HG03457 (cell line): Measurements from ENCODE around the gene UMAD1.
A peak's percentile ranks its signal among the peaks of the same experiment; 100 is the strongest.
"Not testable (repeated sequence)": the region's sequence is repeated elsewhere in the genome, so short reads cannot be mapped to it uniquely, and the experiment has no call there.

Experiments used
- ATAC-seq: cut with Tn5 transposase; IDR thresholded peaks from one replicate; pipeline ENCODE4 v1.9.1; 2021; ENCODE audit warnings: moderate number of reproducible peaks; ENCODE audit not compliant: unreplicated experiment

The UMAD1 gene

DNA sequence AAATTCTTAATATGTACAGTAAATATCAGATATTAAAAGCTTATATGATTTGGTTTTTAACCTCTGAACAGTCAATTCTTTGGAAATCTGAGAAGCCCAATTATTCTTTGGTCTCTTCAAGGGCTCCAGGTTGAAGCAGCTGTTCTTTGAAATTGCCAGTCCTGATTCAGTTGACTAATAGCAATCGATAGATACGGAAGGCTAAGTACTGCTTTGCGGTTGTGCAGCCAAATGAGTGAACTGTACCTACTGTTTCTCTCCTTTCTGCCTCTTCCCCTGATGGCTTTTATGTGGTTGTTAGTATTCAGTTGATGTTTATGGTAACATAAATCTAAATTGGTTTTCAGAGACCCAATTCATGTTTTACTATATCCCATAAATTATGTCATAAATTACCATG, 181.0 kb downstream of the UMAD1 start:
- ATAC-seq, result no peak

DNA sequence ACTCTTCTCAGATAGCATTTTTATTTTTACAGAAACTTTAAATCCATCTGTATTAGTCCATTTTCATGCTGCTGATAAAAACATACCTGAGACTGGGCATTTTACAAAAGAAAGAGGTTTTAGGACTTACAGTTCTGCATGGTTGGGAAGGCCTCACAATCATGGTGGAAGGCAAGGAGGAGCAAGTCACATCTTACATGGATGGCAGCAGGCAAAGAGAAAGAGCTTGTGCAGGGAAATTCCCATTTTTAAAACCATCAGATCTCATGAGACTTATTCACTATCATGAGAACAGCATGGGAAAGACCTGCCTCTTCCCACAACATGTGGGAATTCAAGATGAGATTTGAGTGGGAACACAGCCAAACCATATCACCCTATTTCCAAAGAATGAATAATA, 184.7 kb downstream of the UMAD1 start:
- ATAC-seq, result not testable (repeated sequence)

DNA sequence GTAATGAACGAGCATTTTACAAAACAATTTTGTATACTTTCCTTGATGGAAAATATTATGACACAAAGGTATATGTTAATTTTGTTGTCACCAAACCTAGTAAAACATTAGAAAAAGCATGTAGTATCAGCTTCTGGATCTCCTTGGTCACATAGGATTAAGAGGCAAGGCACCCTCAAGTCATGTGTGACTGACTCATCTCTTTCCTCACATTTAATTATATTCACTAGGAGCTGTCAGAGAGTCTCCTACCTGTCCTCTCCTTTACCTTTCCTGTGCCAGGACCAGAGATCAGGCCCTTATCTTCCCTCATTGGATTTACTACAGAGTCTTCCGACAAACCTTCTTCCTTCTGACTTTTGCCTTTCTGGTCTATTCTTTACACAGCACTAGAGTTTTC, 189.1 kb downstream of the UMAD1 start:
- ATAC-seq, result no peak

DNA sequence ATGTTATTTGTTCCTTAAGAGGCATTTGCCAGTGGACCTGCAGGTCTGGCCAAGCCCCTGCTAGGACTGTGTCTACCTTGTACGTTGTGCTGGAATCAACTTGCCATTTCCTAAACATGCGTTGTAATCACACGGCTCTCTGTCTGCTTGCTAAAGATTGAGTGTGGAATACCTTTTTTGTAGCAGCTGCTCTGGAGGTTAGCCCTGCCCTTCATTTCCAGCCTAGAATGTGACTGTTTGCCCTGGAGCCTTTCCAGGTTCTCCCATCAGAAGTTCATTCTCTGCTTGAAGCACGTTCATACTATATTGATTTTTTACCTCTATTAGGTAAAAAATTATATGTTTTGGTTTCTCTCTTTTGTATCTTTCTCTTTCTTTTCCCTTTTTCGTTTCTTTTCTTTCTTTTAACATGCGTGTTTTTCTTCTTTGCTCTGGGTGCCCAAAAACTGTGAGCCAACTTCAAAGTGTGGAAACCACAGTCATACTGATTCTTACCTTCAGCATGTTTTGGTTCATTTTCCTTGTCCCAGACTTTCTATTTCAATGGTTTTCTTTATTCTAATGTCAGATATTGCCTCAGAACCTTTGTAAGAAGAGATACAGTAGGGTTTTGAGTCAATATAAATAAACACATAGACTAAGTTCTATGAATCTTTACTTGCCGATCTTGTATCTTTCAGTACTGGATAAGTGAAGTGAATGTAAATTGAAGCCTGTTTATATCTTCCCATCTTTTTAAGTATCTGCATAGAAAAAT, 189.7 kb downstream of the UMAD1 start:
- ATAC-seq, result no peak

DNA sequence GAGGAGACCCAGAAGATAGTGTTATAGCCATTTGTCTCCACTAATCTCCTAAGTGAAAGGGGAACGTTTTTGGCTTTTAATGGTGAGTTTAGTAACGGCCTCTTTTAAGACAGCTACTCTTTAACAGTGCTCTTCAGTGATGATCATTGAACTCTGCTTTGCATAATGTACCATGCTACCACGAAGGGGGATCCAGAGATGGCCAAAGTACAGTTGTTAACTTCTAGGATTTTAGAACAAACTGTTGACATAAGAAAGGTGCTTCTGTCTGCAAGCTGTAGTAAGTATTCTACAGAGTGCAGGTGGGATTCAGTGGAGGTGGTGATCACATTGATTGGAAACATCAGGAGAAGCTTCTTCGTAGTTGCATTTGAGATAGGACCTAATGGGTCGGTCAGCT, 192.0 kb downstream of the UMAD1 start:
- no peak for ATAC-seq

DNA sequence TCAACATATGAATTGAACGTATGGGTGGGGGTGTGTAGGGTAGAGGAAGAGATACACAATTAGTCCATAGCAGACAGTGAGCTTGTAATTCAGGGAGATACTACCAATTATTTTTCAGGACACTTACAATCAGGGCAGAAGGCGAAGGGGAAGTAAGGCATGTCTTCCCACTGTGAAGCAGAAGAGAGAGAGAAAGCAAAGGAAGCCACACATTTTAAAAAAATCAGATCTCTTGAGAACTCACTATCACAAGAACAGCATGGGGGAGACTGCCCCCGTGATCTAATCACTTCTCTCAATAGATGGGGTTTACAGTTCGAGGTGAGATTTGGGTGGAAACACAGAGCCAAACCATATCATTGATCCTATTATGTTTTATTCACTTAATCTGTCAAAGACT, 194.2 kb downstream of the UMAD1 start:
- no peak for ATAC-seq

DNA sequence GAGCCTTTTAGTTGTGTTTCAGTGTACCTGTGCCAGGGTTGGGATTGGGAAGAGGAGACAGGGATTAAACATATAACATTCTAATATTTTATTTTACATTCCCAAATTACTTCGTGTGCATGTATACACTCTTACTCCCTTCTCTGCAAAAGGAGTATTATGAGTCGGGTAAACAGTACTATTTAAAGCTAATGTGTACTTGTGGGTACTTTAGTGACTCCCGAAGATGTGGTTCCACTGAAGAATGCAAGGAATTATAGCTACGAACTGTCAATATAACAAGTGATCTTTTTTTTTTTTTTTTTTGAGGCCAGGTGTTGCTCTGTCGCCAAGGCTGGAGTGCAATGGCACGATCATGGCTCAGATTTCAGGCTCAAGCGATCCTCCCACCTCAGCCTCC, 200.5 kb downstream of the UMAD1 start:
- no peak for ATAC-seq

DNA sequence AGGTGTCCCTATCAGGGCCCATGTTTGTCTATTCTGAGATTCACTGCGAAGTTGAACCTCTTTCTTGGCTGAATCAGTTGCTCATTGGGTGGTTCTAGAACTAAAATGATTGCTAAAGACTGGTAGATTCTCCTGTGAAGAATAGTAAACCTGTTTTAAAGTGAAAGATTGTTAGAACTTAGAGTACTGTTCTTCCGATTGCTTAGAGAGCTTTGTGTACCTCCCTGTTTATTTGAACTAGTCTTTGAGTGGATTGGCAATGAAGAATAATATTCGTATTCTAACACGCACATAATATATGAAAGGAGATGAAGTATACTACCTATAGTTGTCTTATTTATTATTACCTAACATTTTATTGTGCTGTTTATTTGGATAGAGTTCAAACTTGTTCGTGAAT, 202.7 kb downstream of the UMAD1 start:
- ATAC-seq, result no peak

DNA sequence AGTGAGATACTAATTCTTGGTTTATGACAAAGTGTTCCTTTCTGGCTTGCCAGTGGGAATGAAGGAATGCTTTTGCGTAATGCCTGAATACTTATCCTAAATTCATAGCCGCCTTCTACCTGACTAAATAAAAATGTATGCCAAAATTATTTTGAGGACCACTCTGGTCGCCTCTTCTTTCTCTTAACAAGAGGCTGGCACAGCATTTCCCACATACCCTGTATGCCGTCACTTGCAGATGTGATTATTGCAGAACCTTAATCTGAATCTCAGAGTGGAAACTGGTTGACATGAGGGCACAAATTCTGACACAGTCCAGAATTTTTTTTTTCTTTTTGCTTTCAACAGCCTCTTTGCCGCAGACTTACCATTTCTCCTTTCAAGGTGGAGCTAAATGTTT, 203.4 kb downstream of the UMAD1 start:
- ATAC-seq, result no peak

DNA sequence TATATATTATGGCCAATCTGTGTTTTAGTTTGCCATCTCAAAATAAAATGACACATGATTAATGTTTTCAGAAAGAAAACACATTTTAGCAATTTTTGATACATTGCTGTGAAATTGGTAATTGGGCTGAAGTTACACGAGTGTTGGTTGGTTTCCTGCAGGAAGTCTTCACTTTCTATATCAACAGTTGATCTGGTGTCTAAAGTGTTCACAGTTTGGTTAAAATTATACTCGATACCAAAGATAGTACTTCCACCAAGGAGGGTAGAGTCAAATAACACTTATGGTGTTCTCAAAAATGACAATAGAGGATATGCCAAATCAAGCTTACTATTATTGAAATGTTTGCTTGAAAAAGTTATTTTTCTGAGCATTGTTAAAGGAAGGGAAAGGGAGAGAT, 207.7 kb downstream of the UMAD1 start:
- ATAC-seq, result peak; percentile 76

DNA sequence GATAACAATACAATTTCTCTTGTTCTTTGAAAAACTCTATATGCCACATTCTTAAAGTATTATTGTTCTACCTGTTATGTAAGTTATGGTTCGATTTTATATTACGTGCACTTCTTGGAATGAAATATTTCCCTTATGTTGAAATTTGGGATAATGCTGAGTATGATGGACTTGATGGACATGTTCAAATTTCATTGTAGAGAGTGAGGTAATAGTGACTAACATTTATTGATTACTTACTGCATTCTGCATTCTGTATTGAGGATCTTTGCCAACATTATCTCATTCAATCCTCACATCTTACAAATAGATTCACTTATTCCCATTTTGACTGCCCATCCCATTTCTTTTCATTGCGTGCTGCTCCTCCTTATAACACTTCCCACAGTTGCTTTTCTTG, 208.3 kb downstream of the UMAD1 start:
- ATAC-seq, result no peak

DNA sequence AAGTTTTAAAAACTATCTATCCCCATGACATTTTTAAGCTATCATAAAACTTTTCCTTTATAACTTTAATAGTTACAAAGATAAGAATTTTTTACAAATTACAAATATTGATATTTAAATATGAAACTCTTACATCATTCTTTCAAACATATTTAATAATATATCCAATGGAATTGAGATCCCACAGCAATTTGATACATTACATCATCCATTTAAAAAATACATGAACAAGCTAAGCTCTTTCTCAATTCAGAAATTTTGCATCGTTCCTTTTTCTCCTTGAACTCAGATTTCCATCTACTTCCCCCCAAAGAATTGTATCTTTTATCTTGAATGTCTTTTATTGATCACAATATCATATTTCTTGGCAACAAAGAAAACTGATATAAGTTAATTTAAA, 209.6 kb downstream of the UMAD1 start:
- no peak for ATAC-seq

DNA sequence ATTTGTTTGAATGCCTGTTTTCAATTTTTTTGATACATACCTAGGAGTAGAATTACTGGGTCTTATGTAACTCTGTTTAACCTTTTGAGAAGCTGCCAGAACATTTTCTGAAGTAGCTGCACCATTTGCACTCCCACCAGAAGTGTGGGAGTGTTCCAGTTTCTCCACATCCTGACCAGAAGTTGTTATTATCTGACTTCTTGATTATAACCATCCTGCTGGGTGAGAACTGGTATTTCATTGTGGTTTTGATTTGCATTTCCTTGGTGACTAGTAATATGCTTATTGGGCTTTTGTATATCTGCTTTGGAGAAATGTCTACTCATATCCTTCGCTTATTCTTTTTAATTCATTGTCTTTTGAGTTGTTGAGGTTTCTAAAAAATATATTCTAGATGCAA, 210.8 kb downstream of the UMAD1 start:
- no peak for ATAC-seq

DNA sequence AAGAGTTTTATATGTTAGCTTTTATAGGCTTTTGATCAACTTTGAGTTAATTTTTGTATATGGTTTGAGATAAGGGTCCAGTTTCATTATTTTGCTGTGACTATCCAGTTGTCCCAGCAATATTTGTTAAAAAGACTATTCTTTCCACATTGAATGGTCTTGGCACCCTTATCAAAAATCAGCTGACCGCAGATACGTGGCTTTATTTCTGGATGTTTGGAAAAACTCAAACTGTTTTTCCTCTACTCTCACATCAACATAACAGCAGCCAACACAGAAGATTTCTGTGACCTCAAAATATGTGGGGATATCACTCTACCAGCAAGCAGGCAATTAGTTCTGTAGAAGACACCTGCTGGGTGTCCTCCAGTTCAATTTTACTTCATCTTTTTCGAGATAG, 211.4 kb downstream of the UMAD1 start:
- no peak for ATAC-seq

DNA sequence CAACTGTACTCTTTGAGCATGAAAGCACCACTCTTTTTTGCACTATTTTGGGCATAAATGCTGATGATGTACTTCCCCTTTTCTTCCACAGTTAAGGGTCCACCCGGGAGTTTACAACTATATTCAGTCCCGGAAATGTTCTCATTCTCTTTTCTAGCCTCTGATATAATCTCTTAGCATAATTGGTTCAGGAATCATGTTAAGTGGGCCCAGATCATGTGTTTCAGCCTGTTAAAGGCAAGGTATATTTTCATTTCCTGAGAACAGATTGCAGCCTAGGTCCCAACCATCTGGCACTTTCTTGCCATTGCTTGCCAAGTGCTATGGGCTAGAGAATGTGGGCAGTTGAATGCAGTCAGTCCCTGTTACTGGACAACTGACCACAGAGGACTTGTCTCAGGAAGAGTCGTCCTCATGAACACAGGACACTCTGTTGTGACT, 216.6 kb downstream of the UMAD1 start:
- ATAC-seq, result no peak

DNA sequence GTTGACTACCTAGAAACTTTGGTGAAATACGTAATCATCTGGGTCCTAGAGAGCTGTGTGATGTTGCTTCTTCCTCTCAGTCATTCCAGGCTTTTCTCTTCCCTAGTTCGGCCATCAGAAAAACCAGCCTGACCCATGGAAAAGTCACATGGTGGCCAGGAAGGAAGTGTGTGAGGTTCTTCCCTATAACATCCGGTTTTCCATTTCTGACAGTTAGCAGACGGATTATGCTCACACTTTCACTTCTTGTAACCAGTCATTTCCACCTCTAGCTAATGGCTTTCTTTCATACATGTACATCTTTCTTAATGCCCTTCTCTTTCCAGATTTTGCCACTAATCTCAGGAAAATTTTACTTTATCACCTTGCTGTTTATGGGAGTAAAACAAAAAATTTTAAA, 218.0 kb downstream of the UMAD1 start:
- no peak for ATAC-seq

DNA sequence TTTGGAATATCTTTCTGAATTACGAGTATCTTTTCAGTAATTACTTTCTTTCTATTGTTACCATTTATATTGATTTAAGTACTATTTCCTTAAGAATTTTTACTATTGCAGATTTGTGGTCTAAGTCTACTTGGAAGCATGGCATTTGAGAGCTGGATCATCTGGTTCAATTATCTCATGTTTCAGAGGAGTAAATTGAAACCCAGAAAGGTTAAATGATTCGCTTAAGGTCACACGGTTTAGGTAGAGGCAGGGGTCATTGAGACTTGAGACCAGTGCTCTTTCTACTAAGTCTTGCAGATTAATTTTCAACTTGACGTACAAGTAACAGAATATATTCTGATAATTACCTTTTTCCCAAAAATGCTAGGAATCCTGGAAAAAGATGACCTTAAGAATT, 218.9 kb downstream of the UMAD1 start:
- no peak for ATAC-seq

DNA sequence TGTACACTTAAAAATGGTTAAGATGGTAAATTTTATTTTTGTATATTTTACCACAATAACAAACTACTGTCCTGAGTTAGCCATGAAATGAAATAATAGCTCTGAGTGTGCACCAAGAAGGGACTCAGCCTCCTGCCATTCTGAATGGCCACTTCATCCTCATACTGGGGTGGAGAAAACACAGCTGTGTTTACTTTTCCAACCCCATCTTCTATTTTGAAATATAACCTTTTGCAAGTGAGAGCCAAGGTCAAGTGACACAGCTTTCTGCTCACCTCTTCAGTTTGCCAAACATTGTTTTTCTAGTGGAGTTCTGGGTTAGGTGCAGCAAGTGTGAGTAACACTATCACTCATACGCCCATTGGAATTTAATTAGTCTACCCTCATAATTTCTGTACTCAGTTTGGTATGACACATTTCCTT, 220.7 kb downstream of the UMAD1 start:
- ATAC-seq, result no peak

DNA sequence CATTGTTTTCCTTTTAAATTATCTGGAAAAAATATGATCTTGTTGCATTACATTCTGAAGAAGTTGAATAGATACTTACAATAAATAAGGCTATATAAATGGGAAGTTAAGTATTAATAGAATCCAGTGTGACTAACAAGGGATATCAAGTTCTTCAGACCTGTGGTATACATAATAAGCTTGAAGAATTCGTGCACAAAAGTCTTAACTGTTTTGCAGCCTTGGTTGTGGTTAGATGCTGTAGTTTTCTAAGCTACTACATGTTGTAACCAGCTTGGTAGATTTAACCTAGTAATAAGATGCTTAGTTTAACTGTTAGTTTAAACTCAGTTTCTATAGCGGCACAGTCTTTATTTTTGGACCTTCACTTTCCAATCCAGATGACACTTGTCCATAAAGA, 221.8 kb downstream of the UMAD1 start:
- no peak for ATAC-seq

DNA sequence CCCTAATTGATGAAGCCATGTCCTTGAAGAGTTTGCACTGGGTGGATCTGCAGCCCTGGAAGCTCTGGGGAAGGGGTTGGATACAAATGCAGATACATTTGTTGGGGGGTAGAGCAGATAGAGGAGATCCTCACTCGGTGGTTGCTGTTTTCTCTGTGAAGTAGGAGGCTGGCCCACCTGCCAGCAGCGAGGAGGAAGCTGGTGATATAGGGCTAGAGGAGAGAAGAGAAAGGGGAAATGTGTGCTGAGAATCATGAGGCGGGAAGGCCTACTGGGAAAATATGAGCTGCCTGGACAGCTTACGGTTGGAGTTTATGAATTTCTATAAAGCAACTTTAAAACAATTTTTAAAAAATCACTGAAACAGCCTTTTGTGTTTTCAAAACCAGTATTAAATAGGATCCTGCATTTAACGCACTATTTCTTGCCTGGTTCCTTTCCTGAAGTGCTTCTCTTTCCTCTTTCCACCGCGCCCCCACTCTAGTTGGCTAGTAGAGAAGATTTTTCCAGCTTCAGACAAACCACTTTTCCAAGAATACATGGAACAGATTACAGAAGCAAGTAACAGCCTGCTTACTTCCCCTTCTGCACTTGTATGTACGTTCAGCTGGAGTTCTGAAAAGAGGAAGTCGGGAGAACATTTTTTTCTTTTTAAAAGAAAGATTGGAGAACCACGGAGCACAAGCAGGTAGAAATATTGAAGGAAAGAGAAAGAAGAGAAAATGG, 227.5 kb downstream of the UMAD1 start:
- ATAC-seq, result no peak

DNA sequence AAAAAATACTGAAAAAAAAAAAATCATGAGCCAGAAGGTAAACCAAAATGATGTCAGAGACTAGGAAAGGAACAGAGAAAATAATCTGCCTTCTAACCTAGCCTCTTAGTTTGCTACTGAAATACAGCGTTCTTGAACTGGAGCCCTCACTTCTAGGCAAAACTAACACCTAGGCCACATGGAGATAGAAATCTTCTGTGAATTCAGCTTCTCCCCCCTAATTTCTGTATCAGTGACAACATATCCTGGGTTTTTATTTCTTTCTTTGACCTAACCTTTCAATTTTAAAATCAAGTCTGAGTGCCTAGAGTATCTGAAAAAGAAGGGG, 228.0 kb downstream of the UMAD1 start:
- ATAC-seq, result no peak

DNA sequence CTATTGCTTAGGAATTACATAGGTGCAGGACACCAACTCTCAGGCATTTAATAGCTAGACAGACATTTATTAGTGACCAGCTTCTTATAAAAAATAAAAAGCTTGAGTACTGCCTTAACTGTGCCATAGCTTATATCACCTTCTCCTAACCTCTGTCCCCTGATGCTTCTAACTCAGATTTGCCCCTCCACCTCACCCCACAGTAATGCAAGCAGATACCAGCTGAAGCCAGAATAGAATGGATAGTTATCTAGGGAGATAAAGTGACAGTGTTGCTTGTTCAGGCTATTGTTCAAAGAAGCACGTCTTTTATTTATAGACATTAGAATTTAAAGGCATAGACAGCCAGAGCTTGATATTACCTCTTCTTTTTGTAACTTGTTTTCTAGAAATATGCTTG, 228.5 kb downstream of the UMAD1 start:
- ATAC-seq, result no peak

DNA sequence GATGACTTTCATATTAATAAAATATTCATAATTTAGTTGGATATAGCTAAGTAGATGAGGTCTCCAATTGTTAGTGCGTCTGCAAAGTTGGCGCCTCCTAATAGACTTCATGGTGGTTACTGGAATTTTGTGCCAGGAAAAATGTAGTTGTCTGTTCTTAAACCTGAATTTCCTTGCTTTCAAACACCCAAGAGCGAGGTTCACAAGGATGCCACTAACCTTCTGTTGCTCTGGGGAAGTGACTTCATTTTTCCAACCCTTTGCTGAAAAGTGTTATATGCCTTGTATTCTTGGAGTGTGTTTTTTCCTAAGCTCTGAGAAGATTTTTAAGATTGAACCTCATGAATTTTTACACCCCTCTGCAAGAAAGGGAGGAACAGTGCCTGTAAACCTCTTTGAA, 229.1 kb downstream of the UMAD1 start:
- no peak for ATAC-seq
